ENCODE measurements around the gene PIH1D1.

DNA sequence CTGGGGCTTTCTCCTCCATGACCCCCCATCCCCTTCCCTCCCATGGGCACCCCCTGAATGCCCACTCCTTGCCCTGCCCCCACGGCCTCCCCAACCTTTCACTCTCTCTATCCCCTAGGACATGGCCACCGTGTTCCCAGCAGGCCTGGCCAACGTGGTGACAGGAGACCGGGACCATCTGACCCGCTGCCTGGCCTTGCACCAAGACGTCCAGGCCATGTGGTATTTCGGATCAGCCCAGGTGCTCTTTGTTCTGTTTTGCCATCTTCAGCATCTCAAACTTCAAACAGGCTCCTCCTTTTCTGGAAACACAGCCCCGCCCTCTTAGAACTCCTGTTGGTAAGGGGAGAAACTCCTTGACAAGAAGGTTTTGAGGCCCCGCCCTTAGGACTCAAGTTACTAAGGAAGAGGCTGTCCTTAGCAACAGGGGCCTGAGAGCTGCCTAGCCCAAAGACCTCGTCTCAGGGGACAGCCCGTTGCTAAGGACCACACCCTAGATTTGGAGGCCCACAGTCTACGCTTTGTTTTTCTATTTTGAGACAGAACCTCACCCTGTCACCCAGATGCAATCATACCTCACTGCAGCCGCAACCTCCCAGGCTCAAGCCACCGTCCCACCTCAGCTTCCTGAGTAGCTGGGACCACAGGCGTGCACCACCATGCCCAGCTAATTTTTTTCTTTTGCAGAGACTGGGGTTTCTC is 17.3 kb upstream of the PIH1D1 start:
- no peak for TF ChIP-seq EZH2 (IDR thresholded peaks at IDR 0.05; ENCODE audit: borderline replicate concordance, low read depth, low read length, poor library complexity, severe bottlenecking)
- TF ChIP-seq, protein P1, sequence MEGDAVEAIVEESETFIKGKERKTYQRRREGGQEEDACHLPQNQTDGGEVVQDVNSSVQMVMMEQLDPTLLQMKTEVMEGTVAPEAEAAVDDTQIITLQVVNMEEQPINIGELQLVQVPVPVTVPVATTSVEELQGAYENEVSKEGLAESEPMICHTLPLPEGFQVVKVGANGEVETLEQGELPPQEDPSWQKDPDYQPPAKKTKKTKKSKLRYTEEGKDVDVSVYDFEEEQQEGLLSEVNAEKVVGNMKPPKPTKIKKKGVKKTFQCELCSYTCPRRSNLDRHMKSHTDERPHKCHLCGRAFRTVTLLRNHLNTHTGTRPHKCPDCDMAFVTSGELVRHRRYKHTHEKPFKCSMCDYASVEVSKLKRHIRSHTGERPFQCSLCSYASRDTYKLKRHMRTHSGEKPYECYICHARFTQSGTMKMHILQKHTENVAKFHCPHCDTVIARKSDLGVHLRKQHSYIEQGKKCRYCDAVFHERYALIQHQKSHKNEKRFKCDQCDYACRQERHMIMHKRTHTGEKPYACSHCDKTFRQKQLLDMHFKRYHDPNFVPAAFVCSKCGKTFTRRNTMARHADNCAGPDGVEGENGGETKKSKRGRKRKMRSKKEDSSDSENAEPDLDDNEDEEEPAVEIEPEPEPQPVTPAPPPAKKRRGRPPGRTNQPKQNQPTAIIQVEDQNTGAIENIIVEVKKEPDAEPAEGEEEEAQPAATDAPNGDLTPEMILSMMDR (conservative IDR thresholded peaks at IDR 0.05; ENCODE audit: low read depth, low read length) = no peak
